Panc1 (cell line): ENCODE data around the gene STAM.
"Not testable (repeated sequence)": the region's sequence is repeated elsewhere in the genome, so short reads cannot be mapped to it uniquely, and the experiment has no call there.

Experiments
- CTCF ChIP-seq: fragments of 450-650 bp; IDR thresholded peaks from 2 replicates; pipeline ENCODE4 v1.5.1; 2017; ENCODE audit warnings: mild to moderate bottlenecking
- POLR2AphosphoS5 ChIP-seq: IDR thresholded peaks from 2 replicates; pipeline ENCODE4 v1.6.1; 2012; ENCODE audit warnings: mild to moderate bottlenecking, low read depth, low read length, moderate library complexity
- REST ChIP-seq, 2 experiments: IDR thresholded peaks; 2 replicates each; pipeline ENCODE4 v1.6.1; 2011 to 2012; ENCODE audit warnings: low read depth in 2 of 2, control low read depth in 1 of 2, low read length in 1 of 2, mild to moderate bottlenecking in 1 of 2, moderate library complexity in 1 of 2; ENCODE audit not compliant: insufficient read depth in 1 of 2
- TCF7L2 ChIP-seq: IDR thresholded peaks from 2 replicates; pipeline ENCODE4 v1.6.1; 2011; ENCODE audit warnings: mild to moderate bottlenecking, low read depth, low read length, inconsistent platforms

- TF ChIP-seq CTCF; POLR2AphosphoS5; REST (IDR thresholded peaks at IDR 0.05; ENCODE audit: insufficient read depth in 1 of 2, low read depth in 2 of 2, low read length in 1 of 2); TCF7L2: not testable (repeated sequence)
These were observed 11.4 kb upstream of the STAM start for GRCh38 chr10:17632590-17632989.
